ENCODE measurements around the gene HNRNPA3. TPM values are rescaled to one million over a fixed set of nuclear protein-coding genes. Genes with fewer than 3 reads are reported as not detected.
A peak's percentile ranks its signal among the peaks of the same experiment; 100 is the strongest.
"Not testable (repeated sequence)": the region's sequence is repeated elsewhere in the genome, so short reads cannot be mapped to it uniquely, and the experiment has no call there.

Gene HNRNPA3
- total and polyA plus RNA-seq, 4 donors, result 51.1 to 374 (median 228) TPM

DNA sequence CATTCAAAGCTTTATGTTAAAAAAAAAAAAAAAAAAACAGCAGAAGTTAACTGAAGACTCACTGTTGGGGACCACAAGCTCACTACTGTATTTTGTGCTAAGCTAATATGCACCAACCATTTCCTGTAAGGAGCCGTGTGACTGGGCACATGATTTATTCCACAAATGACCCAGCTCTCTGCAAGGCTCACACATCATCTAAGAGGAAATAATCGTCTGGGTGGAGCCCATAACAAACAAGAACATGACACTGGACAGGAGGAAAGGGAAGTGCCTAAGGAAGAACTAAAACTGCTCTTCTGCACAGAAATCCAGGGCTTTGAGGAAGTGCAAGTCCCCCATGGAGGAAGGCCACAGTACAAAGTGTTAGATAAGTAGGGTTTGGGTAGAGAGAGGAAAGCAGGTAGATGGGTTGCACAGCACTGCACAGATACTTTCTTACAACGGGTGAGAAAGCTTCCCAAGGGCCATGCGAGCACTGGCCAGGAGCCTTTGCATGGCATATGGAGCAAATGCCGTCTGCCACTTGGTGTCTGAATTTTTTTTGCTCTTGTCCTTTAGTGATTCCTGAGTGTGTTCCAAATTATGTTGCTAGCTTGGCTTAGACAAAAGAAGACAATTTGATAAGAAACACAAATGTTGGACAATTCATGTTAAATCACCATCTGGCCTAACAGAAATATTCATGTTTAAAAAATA lies 27.5 kb downstream of the HNRNPA3 start:
- H3K4me1 ChIP-seq (ENCODE audit: control insufficient read depth, insufficient read depth, low read length), result peaks cover 16% of the 10 kb centered on the region
- H3K27me3 ChIP-seq (ENCODE audit: control insufficient read depth, insufficient read depth, low read length), result no peaks in the 10 kb centered on the region
- DNase-seq (ENCODE audit: low read depth in 4 of 6, low spot score in 6 of 6), result peak in 1 of 6 donors; percentile 81
- WGBS (ENCODE audit: insufficient coverage), result 56% methylated on average over 3 of the region's 5 CpGs
- H3K27ac ChIP-seq (ENCODE audit: low read depth, low read length), result peak overlapping the region; percentile 84
- peaks cover under 1% of the 10 kb centered on the region for H3K36me3 ChIP-seq (ENCODE audit: control insufficient read depth, insufficient read depth, low read length)
- H3K4me3 ChIP-seq (ENCODE audit: low read depth, low read length), result no peak overlapping the region
- no peaks in the 10 kb centered on the region for H3K9me3 ChIP-seq (ENCODE audit: control insufficient read depth, insufficient read depth, low read length)

DNA sequence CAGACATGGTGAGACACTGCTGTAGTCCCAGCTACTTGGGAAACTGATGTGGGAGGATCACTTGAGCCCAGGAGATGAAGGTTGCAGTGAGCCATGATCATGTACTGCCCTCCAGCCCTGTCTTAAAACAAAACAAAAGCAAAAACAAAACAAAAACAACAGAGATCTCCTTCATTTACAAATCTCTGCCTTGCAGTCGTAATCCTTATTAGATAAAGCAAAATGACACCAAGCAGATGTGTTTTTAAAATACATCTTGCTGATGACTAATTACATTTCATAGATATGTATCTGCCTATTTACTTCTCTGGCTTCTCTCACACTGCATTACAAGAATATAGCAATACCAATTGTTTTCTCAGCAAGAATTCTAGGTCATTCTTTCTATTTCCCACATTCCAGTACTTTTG lies 29.1 kb downstream of the HNRNPA3 start:
- Histone ChIP-seq H3K36me3 (ENCODE audit: control insufficient read depth, insufficient read depth, low read length) (no peaks in the 10 kb centered on the region), H3K9me3 (ENCODE audit: control insufficient read depth, insufficient read depth, low read length) (no peaks in the 10 kb centered on the region), H3K4me1 (ENCODE audit: control insufficient read depth, insufficient read depth, low read length) (peaks cover 16% of the 10 kb centered on the region), H3K27me3 (ENCODE audit: control insufficient read depth, insufficient read depth, low read length) (no peaks in the 10 kb centered on the region), H3K4me3 (ENCODE audit: low read depth, low read length) (no peak overlapping the region), H3K27ac (ENCODE audit: low read depth, low read length) (peak overlapping the region; percentile 84)
- DNase-seq (ENCODE audit: low read depth in 4 of 6, low spot score in 6 of 6), result no peak
- no CpG with 5 or more reads among the region's 1 CpG for WGBS (ENCODE audit: insufficient coverage)

DNA sequence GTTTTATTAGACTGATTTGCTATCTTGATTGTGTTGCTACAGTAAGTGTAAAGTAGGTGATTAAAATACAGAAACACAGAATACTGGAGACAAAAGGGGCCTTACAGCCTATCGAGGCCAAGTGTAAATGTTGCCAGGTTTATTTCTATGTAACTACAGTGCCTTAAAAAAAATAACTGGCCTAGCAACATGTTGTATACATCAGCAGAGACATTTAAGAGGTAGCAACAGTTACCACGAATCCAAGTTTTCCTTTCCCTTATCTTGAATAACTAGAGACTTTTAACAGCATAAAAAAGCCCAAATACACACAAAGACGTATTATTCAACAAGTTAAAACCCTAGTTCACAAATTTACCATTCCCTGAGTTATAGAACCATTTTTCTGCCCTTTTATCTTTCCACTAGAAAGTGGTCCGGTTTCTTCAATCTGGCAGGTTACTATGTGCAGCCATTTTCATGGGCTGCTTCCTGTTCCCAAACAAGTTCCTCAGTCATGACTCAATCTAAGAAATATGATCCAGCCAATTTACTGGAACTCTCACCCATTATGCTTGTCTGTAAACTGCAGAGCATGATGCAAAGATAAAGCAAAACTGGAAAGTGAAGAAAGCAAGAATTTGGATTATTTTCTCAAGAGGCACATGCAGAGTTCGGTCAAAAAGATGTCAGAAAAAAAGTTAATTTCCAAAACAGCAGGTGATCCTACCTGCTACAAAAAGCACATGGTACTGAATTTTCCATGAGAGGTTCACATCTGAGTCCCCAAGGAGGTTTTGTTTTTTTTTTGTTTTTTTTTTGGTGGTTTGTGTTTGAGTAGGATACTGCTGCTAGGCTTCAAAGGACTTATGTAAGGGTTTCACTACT lies 29.8 kb downstream of the HNRNPA3 start:
- H3K9me3 ChIP-seq (ENCODE audit: control insufficient read depth, insufficient read depth, low read length), result no peaks in the 10 kb centered on the region
- H3K36me3 ChIP-seq (ENCODE audit: control insufficient read depth, insufficient read depth, low read length), result no peaks in the 10 kb centered on the region
- no peaks in the 10 kb centered on the region for H3K27me3 ChIP-seq (ENCODE audit: control insufficient read depth, insufficient read depth, low read length)
- 57% methylated on average over 4 of the region's 5 CpGs for WGBS (ENCODE audit: insufficient coverage)
- H3K4me1 ChIP-seq (ENCODE audit: control insufficient read depth, insufficient read depth, low read length), result peaks cover 16% of the 10 kb centered on the region
- DNase-seq (ENCODE audit: low read depth in 4 of 6, low spot score in 6 of 6), result peak in 1 of 6 donors; percentile 70
- peak overlapping the region; percentile 84 for H3K27ac ChIP-seq (ENCODE audit: low read depth, low read length)
- no peak overlapping the region for H3K4me3 ChIP-seq (ENCODE audit: low read depth, low read length)

DNA sequence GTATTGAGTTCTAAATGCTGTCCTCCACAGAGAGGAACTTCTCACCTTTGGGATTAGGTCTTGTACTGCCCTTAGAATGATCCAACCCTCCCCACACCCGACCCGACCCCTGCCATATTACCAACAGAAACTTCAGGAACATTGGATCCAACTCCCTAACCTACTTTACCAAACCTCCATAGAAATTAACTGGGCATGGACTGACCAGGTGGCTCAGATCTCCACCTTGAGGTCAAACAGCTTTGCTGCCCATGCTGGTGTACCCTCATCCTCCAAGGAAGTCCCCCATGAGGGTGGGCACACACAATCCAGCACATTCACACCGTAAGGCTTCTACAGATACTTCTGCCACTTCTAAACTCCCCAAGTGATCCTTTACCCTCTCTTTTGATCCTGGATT lies 30.5 kb downstream of the HNRNPA3 start:
- no peaks in the 10 kb centered on the region for H3K9me3 ChIP-seq (ENCODE audit: control insufficient read depth, insufficient read depth, low read length)
- no peaks in the 10 kb centered on the region for H3K36me3 ChIP-seq (ENCODE audit: control insufficient read depth, insufficient read depth, low read length)
- no peaks in the 10 kb centered on the region for H3K27me3 ChIP-seq (ENCODE audit: control insufficient read depth, insufficient read depth, low read length)
- H3K4me3 ChIP-seq (ENCODE audit: low read depth, low read length), result no peak overlapping the region
- 89% methylated on average over 2 of the region's 3 CpGs for WGBS (ENCODE audit: insufficient coverage)
- H3K4me1 ChIP-seq (ENCODE audit: control insufficient read depth, insufficient read depth, low read length), result peaks cover 16% of the 10 kb centered on the region
- H3K27ac ChIP-seq (ENCODE audit: low read depth, low read length), result peak overlapping the region; percentile 84
- DNase-seq (ENCODE audit: low read depth in 4 of 6, low spot score in 6 of 6), result no peak

DNA sequence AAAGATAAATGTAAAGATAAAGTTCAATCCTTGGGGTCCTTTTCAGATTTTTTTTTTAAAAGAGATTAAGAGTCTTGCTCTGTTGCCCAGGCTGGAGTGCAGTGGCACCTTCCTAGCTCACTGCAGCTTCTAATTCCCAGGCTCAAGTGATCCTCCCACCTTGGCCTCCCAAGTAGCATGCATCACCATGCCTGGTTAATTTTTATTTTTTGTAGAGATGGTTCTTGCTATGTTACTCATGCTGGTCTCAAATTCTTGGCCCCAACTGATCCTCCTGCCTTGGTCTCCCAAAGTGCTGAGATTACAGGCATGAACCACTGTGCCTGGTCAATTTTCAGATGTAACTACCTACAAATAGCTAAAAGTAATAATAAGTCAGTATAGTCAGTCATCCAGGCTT lies 30.9 kb downstream of the HNRNPA3 start:
- Histone ChIP-seq H3K4me1 (ENCODE audit: control insufficient read depth, insufficient read depth, low read length) (peaks cover 16% of the 10 kb centered on the region), H3K27me3 (ENCODE audit: control insufficient read depth, insufficient read depth, low read length) (no peaks in the 10 kb centered on the region), H3K9me3 (ENCODE audit: control insufficient read depth, insufficient read depth, low read length) (no peaks in the 10 kb centered on the region), H3K36me3 (ENCODE audit: control insufficient read depth, insufficient read depth, low read length) (no peaks in the 10 kb centered on the region), H3K27ac (ENCODE audit: low read depth, low read length) (peak overlapping the region; percentile 84), H3K4me3 (ENCODE audit: low read depth, low read length) (no peak overlapping the region)
- DNase-seq (ENCODE audit: low read depth in 4 of 6, low spot score in 6 of 6), result no peak

DNA sequence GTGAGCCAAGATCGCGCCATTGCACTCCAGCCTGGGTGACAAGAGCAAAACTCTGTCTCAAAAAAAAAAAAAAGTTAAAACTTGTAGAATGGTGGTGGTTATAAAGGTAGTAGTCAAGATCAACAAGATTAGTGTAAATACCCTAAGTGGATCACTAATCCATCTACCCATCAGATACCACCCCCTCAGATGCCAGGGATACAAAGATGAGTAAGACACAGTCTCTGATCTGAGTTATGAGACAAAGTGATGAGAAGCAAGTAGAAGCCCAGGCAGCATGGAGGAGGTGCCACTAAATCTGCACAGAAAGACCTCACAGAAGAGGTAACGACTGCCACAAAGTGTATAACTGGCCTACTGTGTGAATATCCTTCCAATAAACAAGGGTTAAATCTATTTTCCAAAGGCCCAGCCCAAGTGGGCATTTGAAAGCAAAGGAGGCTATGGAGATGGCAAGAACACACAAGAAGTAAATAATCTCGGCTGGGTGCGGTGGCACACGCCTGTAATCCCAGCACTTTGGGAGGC lies 31.7 kb downstream of the HNRNPA3 start:
- Histone ChIP-seq H3K36me3 (ENCODE audit: control insufficient read depth, insufficient read depth, low read length) (no peaks in the 10 kb centered on the region), H3K27ac (ENCODE audit: low read depth, low read length) (no peak overlapping the region), H3K4me3 (ENCODE audit: low read depth, low read length) (no peak overlapping the region), H3K9me3 (ENCODE audit: control insufficient read depth, insufficient read depth, low read length) (no peaks in the 10 kb centered on the region), H3K27me3 (ENCODE audit: control insufficient read depth, insufficient read depth, low read length) (no peaks in the 10 kb centered on the region), H3K4me1 (ENCODE audit: control insufficient read depth, insufficient read depth, low read length) (peaks cover 12% of the 10 kb centered on the region)
- no peak for DNase-seq (ENCODE audit: low read depth in 4 of 6, low spot score in 6 of 6)
- WGBS (ENCODE audit: insufficient coverage), result no CpG with 5 or more reads among the region's 6 CpGs

DNA sequence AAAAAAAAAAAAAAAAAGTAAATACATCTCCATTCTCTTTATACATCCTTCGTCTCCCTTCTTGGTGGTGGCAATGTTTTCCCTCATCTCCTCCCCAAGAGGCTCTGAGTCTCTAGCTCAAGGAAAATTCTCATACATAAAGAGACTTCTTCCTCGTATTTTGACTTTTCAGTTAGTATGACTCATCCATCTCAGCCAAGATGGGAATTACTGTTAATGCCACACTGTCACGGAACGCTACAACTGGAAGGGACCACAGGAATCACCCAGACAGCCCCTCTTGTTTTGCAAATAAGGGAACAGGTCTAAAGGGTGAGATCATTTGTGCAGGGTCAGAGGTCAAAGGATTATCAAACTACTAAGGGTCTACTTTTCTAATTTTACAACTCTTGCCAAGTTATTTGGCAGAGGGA lies 32.4 kb downstream of the HNRNPA3 start:
- WGBS (ENCODE audit: insufficient coverage), result no CpG with 5 or more reads among the region's 4 CpGs
- Histone ChIP-seq H3K4me3 (ENCODE audit: low read depth, low read length) (no peak overlapping the region), H3K36me3 (ENCODE audit: control insufficient read depth, insufficient read depth, low read length) (no peaks in the 10 kb centered on the region), H3K4me1 (ENCODE audit: control insufficient read depth, insufficient read depth, low read length) (peaks cover 9% of the 10 kb centered on the region), H3K9me3 (ENCODE audit: control insufficient read depth, insufficient read depth, low read length) (no peaks in the 10 kb centered on the region), H3K27ac (ENCODE audit: low read depth, low read length) (no peak overlapping the region), H3K27me3 (ENCODE audit: control insufficient read depth, insufficient read depth, low read length) (no peaks in the 10 kb centered on the region)
- no peak for DNase-seq (ENCODE audit: low read depth in 4 of 6, low spot score in 6 of 6)

DNA sequence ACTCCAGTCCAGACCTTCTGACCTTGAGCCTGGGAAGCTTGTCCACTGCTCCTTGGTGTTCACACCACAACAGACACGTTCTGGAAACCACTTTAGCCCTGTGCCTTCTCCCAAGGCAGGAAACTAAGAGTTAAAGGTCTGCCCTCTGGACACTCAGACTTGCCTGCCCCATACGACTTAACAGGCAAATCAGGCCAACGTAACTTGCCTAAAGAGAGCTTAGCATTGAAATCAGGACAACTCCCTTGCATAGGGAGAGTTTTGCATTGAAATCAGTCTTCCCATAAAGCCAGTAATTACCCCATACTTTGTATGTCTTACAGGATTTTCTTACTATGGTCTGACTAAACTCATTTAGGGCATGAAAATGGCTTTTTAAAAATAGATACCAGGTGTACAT lies 33.4 kb downstream of the HNRNPA3 start:
- Histone ChIP-seq H3K36me3 (ENCODE audit: control insufficient read depth, insufficient read depth, low read length) (no peaks in the 10 kb centered on the region), H3K27ac (ENCODE audit: low read depth, low read length) (no peak overlapping the region), H3K4me1 (ENCODE audit: control insufficient read depth, insufficient read depth, low read length) (peaks cover 6% of the 10 kb centered on the region), H3K4me3 (ENCODE audit: low read depth, low read length) (no peak overlapping the region), H3K27me3 (ENCODE audit: control insufficient read depth, insufficient read depth, low read length) (no peaks in the 10 kb centered on the region), H3K9me3 (ENCODE audit: control insufficient read depth, insufficient read depth, low read length) (no peaks in the 10 kb centered on the region)
- DNase-seq (ENCODE audit: low read depth in 4 of 6, low spot score in 6 of 6), result no peak
- 70% methylated on average over 3 of the region's 3 CpGs for WGBS (ENCODE audit: insufficient coverage)

DNA sequence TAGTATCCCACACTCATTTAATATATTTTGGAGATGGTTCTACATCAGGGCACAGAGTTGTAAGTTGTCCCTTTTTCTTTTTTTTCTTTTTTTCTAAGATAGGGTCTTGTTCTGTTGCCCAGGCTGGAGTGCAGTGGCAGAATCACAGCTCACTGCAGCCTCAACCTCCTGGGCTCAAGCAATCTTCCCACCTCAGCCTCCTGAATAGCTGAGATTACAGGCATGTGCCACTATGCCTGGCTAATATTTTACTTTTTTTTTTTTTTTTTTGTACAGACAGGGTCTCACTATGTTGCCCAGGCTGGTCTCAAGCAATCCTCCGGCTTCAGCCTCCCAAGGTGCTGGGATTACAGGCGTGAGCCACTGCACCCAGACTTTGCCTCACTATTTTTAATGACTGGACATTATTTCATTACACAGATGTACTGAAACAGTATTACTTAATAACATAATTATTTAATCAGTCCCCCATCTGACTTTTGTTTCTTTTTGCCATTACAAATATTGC lies 34.0 kb downstream of the HNRNPA3 start:
- not testable (repeated sequence) for H3K4me1 ChIP-seq (ENCODE audit: control insufficient read depth, insufficient read depth, low read length); H3K36me3 ChIP-seq (ENCODE audit: control insufficient read depth, insufficient read depth, low read length); DNase-seq (ENCODE audit: low read depth in 4 of 6, low spot score in 6 of 6); H3K27me3 ChIP-seq (ENCODE audit: control insufficient read depth, insufficient read depth, low read length); H3K9me3 ChIP-seq (ENCODE audit: control insufficient read depth, insufficient read depth, low read length); H3K4me3 ChIP-seq (ENCODE audit: low read depth, low read length); H3K27ac ChIP-seq (ENCODE audit: low read depth, low read length)
- WGBS (ENCODE audit: insufficient coverage), result 60% methylated on average over 1 of the region's 2 CpGs
